ENCODE measurements around the gene STK39.

STK39 gene

DNA sequence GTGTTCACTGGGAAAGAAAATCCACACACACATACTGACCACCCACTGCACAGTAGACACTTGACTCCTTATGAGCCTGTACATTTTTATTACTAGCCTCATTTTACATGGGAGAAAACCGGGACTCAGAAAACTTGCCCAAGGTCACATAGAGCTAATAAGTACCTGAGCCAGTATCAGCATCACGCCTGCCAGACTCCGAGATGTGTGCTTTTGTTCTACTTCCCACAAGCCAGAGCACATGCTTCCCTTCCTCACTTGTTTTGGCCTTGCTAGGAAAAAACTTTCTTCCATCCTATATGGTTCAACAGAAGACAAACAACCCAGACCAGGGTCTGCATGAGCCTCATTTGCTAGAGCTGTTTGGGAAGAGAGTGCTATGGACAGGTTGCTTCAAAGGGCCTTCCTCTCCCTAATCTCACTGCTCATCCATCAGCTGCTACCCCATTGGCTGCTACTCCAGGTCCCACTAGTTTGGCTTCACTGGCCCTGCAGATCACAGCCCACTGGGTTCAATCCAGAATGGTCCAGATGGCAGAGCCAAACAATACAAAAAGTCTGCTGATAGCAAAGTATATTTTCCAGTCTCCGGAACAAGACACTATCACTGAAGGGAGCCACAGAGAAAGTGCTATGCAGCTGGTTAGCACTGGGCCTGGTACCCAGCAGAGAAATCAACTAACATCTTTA lies 63.9 kb downstream of the STK39 start:
- DNase-seq (ENCODE audit: low read depth), result no peak

DNA sequence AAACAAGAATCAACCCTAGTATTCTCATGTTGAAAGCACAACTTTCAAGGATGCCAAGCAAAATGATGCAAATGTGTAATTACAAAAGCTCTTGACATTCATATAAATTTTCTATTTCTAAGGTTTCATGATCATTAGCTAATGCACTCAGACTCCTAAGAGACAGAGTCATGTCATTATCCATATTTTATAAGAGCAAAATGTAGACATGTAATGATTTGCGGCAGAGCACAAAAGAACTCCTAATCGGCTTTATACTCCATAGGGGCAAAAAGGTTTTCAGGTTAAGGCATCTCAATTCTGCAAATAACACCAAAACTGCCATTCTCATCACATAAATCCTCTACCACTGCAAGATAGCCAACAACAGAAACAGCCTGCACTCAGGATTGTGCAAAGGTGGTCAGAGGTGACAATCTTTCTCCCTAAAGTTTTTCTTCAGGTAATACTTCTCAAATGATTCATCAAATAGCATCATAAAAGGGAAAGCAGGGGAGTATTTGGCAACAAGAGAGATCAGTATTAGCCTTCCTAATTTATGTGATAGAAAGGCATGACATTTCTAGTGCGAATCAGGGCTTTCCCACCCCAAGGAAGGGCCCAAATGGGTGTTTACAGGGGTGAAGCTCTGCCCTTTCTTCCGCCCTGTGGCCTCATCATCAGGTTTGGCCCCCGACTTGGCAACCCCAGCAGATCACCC lies 64.7 kb downstream of the STK39 start:
- DNase-seq (ENCODE audit: low read depth), result peak; percentile 21

DNA sequence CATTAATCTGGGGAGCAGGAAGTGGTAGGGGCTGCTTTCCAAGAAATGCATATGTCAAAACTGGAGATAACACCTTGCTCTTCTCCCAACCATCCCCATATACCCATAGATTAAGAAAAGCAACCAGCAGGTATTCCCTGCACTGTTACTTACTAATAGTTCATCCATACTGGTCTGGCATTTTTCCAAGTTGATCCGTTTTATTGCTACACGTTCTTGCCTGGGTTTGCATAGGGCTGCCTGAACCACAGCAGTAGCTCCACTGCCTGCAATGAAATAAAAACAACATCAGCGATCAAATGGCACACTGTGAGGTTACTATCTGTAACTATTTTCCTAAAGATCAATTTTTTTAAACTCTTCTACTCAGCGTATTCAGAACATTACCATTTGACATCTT lies 65.6 kb downstream of the STK39 start:
- DNase-seq (ENCODE audit: low read depth), result no peak

DNA sequence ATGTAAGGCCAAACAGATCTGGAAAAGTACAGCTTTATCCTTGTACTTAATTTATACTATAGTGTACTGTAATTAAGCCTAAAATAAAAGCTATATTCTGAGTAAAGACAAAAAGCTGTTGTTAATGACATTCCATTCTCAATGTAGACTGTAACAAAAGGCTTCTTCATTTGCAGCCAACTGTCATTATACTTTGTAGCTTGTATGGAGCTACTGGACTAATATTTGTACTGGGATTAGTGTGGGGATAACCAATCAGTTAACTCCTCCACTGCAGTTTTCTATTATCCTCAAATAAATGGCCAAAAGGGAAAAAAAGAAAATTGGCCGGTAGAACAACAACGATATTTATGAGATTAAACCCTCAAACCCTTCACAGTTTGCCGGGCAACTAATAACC lies 66.5 kb downstream of the STK39 start:
- no peak for DNase-seq (ENCODE audit: low read depth)

- no peak for DNase-seq (ENCODE audit: low read depth)
These were observed 66.9 kb downstream of the STK39 start for GRCh38 chr2:168180483-168180882.

GRCh38 chr2:168179592-168179991 lies 67.8 kb downstream of the STK39 start:
- DNase-seq (ENCODE audit: low read depth), result no peak

DNA sequence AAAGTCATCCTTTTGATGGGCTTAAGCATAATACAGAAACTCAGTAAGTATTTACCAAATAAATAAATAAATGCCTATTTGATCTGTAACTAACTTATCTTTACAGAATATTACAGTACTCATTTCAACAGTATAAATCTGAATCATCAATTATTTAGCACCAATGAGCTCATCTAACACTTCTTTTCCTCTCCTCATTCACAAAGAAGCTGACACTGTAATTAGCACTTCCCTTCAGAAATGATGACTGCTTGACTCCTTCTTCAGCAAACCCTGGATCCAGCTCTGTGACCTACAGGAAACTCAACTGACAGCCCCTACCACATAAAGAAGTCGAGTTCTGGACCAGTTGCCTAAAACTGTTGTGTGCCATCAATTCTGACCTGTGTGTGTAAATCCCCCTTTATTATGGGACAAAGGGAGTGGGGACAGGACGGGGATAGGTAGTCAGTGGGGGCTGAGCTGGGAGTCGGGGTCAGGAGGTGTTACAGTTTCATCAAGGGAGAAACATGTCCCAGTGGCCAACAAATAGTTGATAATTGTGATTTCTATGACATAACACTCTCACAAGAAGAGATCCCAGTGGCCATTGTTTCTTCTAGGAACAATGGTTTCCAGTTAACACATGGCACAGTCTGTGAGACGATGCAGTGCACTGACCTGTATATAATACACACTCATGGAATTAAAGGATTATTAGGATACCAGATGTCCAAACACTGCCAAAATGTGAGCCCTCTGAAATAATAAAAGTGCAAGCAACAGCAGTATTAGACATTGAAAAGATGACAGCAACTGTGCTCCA lies 68.7 kb downstream of the STK39 start:
- no peak for DNase-seq (ENCODE audit: low read depth)

DNA sequence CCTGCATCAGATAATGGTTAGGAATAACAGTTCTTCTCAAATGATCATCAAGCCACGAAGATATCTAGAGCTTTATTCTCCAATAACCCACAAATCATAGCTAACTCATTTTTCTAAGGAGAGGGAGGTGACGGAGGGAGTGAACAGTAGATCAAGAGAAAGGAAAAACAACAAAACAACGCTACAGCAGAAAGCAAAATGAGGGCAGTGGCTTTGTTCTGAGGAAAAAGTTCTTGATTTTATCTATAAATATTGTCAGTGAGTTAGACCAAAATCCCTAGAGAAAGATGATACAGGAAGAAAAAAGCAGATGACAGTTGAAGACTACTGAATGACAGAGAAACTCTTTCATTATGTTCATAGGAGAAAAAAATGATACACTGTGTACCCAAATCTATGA lies 71.0 kb downstream of the STK39 start:
- no peak for DNase-seq (ENCODE audit: low read depth)

- no peak for DNase-seq (ENCODE audit: low read depth)
These were observed 71.9 kb downstream of the STK39 start for GRCh38 chr2:168175469-168175868.

DNA sequence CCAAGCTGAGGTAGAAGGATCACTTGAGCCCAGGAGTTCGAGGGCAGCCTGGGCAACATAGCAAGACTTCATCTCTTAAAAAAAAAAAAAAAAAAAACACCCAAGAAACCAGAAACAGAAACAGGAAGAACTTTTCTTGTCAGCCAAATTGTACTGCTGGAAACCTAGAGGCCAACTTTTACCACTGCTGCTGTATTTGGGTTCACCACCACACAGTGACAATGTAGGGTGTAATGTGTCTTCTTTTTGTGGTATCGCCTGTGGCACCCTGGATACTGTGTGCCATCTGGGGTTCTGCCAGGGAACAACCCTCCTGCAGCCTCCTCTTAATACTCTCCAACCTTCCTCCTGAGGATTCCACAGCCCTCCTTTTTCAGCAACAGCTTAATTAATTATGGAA lies 72.6 kb downstream of the STK39 start:
- DNase-seq (ENCODE audit: low read depth), result no peak

GRCh38 chr2:168172071-168172470 lies 75.3 kb downstream of the STK39 start:
- no peak for DNase-seq (ENCODE audit: low read depth)

DNA sequence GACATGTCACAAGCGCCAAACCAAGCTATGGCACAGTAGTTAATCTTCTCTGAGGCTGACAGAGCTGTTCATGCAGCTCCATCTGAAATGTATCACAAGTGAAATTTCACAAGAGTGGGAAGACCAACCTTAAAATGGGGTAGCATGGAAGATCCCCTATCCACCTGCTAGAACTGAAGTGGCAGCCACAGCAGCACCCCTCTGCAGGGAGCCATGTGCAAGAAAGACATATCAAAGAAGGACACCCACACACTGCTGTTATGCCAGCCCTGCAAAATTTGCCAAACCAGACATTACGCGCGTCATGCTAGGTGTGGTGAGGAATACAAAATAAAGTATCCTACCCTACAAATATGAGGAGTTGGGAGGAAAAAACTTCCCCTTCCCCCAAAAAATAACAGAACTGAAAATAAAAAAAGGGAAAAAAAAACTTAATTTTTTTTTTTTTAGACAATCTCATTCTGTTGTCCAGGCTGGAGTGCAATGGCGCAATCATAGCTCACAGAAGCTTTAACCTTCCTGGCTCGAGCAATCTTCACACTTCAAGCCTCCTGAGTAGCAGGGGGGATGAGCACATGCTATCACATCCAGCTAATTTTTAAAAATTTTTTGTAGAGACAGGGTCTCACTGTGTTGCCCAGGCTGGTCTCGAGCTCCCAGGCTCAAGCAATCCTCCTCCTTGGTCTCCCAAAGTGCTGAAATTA lies 76.2 kb downstream of the STK39 start:
- peak; percentile 28 for DNase-seq (ENCODE audit: low read depth)

DNA sequence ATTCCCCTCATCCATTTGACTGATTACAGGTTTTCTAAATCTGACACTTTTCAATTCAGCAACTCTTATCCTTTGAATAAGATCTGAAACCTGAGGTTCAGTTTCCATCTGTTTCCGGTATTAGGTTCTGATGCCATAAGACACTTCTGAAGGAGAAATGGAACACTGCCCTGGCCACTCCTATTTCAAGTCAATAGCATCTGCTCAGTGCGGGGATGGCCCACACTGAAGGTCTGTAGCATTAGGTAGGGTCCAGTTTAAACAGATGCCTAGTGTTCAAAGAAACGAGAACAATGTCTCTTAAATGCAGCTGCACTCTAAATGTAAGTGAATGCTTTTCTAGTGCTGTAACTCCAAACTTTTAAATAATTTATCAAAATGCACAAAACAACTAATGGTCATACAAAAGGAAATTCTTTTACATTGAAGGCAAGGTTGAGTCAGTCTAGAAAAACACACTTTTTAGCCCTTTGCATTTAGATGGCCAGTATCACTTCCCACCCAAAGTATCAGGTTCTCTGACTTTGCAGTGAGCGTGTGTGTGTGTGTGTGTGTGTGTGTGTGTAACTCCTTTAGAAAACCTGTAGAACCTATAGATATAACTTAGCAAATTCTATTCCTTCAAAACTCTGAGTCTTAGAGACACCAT lies 78.2 kb downstream of the STK39 start:
- DNase-seq (ENCODE audit: low read depth), result no peak

- DNase-seq (ENCODE audit: low read depth), result no peak
These were observed 79.7 kb downstream of the STK39 start for GRCh38 chr2:168167511-168168263.

- peak; percentile 70 for DNase-seq (ENCODE audit: low read depth)
These were observed 80.4 kb downstream of the STK39 start for GRCh38 chr2:168166902-168167510.

GRCh38 chr2:168165985-168166901 lies 81.2 kb downstream of the STK39 start:
- no peak for DNase-seq (ENCODE audit: low read depth)

DNA sequence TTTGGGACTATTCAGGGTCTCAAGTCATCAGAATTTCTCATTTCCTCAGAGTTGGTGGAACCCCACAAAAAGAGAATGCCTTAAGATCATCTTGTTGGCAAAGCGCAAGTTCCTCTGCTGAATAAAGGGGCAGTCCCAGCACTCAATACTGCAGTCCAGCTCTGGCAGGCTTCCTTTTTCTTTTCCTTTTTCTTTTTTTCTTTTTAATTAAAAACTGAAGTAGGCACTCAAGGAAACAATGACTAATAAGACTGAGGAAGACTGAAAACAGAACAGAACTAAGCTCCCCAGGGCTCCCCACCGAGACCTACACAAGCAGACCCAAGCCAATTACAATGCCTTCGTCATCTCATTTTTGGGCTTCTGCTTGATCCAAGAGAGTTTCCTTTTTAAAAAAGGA lies 82.0 kb downstream of the STK39 start:
- no peak for DNase-seq (ENCODE audit: low read depth)

DNA sequence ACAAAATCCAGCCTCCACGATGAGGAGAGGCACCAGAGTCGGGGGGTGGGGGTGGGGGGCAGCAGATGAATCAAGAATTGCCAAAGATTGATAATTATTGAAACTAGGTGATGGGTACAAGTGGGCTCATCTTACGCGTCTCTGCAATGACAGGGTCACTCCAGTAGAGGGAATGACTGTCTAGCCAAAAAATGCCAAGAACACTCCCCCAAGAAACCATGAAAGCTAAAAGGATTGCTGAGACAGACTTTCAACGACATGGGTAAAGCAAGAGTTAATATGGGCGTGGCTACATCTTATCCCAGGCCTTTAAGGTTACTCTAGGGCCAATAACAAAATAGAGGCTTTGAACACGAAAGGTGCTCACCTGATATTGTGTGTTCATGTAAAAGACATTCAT lies 86.5 kb downstream of the STK39 start:
- no peak for DNase-seq (ENCODE audit: low read depth)

DNA sequence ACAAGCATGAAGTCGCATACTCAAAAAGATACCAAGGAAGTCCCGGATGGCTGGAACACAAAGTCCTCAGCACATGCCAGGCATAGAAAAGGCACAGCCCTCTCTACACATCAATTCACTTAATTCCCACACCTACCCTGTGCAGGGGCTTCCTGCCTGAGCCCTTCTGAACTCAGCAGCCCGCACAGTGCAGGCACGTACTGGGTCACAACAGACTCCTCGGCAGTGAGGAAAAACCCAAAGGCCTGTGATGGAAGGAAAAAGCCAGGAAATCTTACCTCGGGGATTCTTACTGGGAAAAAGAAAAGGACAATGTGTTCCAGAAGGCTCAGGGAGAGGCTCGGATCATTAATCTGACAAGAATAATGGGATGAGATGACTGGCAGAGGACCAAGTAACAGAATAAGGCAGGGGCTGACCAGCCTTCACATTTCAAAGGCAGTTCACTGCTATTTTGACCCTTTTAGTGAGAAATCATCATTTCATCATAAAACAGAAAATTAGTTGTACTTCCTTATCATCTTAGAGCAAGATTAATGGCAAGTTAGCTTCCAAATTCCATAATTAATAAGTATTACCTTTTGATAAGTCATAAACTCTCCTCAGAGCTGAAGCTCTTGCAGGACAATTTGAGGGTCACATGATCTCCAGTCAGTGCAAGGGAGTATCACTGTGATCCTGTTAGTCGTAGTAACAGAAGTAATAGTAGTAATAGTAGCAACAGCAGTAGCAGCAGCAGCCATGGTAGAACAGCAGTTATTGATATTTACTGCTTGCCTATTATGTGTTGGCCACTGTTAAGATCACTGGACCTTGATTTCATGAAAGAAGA lies 87.4 kb downstream of the STK39 start:
- DNase-seq (ENCODE audit: low read depth), result peak; percentile 58
